NCI-H146 (cell line): ENCODE results near the gene AUTS2.

Experiments
- DNase-seq: peaks from one replicate; lab custom pipeline; 2025; lab: John Stamatoyannopoulos, UW

The AUTS2 gene

GRCh38 chr7:69857014-69857413, 258.7 kb downstream of the AUTS2 start:
- DNase-seq: no peak

DNA sequence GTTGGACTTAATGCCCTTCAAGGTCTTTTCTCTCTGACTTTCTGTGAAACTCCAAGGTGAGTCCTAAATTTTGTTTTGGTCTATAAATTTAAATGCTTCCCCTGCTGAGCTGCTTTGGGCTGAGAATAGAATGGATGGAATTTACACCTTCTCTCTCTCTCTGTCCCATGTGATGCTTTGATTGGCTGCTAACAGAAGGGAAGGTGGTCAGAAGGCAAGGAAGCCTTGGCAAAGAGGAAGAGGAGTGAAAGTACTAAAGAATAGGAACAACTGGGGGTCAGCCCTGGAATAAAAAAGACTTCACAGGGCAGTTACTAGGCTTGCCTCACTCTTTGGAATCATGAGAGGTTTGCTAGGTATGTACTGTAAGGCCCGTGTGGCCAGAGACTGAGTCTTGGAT, 260.2 kb downstream of the AUTS2 start:
- DNase-seq: no peak

DNA sequence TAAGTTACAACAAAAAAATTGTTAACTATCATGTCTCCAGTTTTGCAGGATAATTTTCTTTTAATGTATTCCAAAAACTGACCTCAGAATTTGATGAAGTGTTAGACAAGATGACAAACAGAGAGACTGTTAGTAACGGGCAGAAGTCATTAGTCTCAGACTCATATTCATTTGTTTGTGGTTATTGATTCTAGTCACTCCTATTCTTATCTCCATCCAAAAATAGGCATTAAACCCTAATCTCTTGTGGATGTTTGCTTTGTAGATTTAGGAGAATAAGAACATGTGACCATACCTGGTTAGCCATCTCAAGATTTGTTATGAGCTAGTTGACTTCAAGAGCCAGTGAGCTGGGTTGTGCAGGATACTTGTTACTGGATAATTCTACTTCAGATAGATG, 261.1 kb downstream of the AUTS2 start:
- DNase-seq: no peak

- DNase-seq: no peak
Measured at GRCh38 chr7:69860486-69860885, 262.2 kb downstream of the AUTS2 start.

- DNase-seq: no peak
Measured at GRCh38 chr7:69860941-69861622, 262.8 kb downstream of the AUTS2 start.

DNA sequence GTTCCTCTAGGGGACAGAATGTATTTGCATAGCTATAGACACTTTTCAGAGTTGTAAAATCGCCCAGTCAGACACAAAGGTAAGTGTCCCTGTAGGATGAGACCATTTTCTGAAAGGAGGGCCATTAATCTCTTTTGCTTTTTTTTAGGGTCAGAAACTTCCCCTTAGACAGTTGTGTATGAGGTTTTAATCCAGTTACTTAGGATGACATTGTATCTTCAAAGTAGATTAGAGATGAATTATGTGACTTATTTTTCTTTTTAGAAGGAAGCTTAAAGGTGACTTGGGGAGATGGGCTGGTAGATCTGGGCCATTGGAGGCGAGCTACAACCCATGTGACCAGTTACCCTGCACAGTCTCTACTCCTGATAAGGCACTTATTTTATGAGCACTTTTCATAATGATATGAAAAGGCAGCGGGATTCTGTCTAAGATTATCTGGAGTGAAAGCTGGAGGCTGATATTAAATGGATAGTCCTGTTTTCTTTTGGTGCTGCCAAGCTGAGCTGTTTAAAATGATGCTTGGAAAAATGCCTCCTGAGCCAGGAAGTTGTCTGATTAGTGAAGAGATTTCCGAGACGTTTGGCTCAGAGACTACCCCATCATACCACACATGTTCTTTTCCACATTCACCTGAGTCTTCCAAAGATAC, 264.3 kb downstream of the AUTS2 start:
- no peak for DNase-seq

GRCh38 chr7:69864274-69864673, 266.0 kb downstream of the AUTS2 start:
- DNase-seq: peak; percentile 79

DNA sequence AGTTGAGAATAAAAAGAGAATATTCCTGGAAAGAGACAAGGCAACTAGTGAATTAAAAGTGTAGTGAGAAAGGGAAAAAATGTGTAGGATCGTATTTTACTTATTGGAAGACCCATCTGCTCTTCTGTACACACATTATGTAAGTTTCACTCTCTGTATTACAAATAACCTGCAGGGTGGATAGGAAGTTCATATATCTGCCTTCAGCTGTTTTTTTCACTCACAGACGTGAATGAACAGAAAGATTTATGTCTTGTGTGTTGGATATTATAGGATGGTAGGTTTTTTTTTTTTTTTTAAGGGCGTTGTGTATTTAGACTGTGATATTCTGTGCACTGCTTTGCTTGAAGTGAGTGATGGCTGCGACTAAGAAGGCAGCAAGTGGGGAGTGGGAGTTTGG, 266.5 kb downstream of the AUTS2 start:
- DNase-seq: peak; percentile 43

GRCh38 chr7:69868921-69869320, 270.6 kb downstream of the AUTS2 start:
- DNase-seq: no peak

DNA sequence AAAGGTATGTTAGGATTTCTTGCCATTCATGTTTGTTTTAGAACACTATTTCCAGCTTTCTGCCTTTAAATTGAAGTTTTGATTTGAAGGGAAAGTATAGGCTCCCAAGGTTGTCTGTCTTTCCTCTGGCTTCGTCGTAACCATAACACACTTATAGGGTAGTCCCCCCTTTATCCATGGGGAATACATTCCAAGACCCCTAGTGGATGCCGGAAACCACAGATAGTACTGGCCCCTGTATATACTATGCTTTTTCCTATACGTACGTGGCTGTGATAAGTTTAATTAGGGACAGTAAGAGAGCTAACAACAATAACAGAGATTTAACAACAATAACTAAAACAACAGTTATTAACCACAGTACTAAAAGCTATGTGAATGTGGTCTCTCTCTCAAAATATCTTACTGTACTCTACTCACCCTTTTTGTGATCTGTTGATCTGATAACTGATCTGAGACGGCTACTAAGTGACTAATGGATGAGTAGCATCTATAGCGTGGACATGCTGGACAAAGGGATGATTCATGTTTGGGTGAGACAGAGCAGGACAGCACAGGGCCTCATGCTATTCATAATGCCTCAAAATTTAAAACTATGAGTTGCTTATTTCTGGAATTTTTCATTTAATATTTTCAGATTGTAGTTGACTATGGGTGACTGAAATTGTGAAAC, 273.1 kb downstream of the AUTS2 start:
- DNase-seq: no peak

DNA sequence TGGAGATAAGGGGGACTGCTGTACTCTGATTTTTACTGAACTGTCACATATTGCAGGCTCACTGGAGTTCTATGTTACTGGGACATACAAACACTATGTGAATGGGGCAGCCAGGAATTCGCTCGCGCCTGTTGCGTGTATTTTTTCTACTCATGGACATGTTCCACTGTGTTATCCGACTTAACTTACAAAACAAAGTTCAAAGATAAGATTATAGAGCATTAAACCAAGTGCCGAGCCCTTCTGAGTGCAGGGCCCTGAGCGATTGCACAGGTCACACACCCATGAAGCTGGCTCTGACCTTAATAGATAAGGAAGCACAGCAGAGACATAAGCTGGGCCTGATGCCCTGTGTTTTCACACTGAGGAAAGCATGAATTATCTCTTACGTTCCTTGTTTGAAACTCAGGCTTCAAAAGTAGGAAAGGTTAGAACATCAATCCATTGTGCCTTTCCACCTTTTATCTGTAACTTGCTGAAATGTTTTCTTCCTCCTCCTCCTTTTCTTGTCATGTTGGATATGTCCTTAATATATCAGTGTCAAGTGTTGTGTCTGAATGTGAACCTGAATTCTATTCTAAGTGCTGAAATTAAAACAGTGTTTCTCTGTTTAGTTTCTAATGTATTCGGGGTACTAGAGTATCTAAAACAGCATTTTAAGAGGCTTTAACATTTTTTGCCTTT, 273.8 kb downstream of the AUTS2 start:
- no peak for DNase-seq

DNA sequence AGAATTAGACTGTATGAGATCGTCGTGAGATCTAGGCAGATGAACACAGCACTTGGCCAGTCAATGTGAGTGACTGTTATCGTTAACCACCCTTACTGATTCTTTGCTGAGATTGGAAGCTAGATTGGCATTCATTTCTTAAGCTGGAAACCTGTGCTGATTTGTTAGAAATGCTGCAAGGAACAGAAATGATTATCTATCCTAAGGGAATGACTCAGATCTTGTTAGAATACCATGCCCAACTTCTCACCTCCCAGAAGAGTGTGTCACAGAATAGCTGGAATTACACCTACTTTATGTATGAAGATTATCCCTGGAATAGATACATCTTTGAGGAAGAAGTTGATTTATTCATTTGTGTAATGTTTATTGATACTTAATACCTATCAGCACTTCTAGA, 275.2 kb downstream of the AUTS2 start:
- no peak for DNase-seq

GRCh38 chr7:69878015-69878414, 279.7 kb downstream of the AUTS2 start:
- no peak for DNase-seq

- DNase-seq: no peak
Measured at GRCh38 chr7:69878591-69878990, 280.3 kb downstream of the AUTS2 start.

- DNase-seq: no peak
Measured at GRCh38 chr7:69879989-69880388, 281.7 kb downstream of the AUTS2 start.

- DNase-seq: peak; percentile 30
Measured at GRCh38 chr7:69880840-69881239, 282.6 kb downstream of the AUTS2 start.

GRCh38 chr7:69882269-69882668, 284.0 kb downstream of the AUTS2 start:
- no peak for DNase-seq

- peak; percentile 34 for DNase-seq
Measured at GRCh38 chr7:69883399-69883891, 285.2 kb downstream of the AUTS2 start.

DNA sequence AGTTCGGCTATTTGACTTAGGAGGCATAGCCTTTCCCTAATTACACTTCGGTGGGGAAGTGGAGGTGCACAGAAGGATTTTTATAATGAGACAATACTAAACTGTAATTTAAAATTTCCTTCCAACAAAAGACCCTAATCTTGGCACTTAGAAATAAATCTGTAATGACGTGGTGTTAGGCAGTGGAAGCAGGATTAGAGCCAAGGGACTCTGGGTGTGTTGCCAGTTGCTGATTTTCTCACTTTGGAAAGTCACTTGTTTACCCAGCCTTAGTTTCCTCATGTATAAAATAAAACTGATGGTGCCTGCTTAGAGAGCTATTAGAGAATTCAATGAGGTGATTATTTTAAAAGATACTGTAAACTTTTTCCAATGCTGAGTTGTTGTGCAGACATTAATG, 287.2 kb downstream of the AUTS2 start:
- DNase-seq: no peak

GRCh38 chr7:69889338-69889975, 291.2 kb downstream of the AUTS2 start:
- no peak for DNase-seq

DNA sequence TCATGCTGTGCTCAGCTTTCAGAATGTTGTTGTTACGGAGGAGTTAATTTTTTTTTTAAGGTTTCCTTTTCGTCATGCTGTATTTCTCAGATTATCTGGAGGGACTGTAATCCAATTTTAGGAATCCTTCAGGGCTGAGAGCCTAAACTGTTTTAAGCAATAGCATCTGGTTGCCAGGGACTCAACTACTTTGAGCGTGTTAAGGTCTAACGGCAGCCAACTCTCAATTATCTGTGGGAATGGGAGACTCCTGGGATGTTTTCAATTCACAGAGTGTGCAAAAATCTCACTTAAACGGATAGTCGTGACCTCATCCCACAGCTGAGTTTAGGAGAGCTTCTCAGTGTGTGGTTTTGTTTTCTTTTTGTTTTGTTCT, 291.7 kb downstream of the AUTS2 start:
- DNase-seq: no peak

- DNase-seq: peak; percentile 7
Measured at GRCh38 chr7:69892790-69893189, 294.5 kb downstream of the AUTS2 start.
